ENCODE data around the gene TMEM88.

TMEM88 gene

GRCh38 chr17:7833011-7833794 is 21.7 kb upstream of the TMEM88 start:
- DNase-seq (ENCODE audit: low read depth): no peak

- DNase-seq (ENCODE audit: low read depth): peak; percentile 79
Measured at GRCh38 chr17:7833795-7834541, 20.9 kb upstream of the TMEM88 start, which contains the start of gene KDM6B. TSS of gene KDM6B (plus strand) at chr17:7834217. CDS start at chr17:7845555, 11,338 bp downstream.

GRCh38 chr17:7834542-7834956 is 20.3 kb upstream of the TMEM88 start:
- peak; percentile 67 for DNase-seq (ENCODE audit: low read depth)

- DNase-seq (ENCODE audit: low read depth): peak; percentile 96
Measured at GRCh38 chr17:7834957-7835813, 19.7 kb upstream of the TMEM88 start.

- DNase-seq (ENCODE audit: low read depth): peak; percentile 50
Measured at GRCh38 chr17:7835814-7836595, 18.9 kb upstream of the TMEM88 start.

GRCh38 chr17:7836596-7837407 is 18.1 kb upstream of the TMEM88 start:
- peak; percentile 70 for DNase-seq (ENCODE audit: low read depth)

GRCh38 chr17:7837408-7838088 is 17.3 kb upstream of the TMEM88 start:
- no peak for DNase-seq (ENCODE audit: low read depth)

GRCh38 chr17:7838090-7839075 is 16.5 kb upstream of the TMEM88 start:
- no peak for DNase-seq (ENCODE audit: low read depth)

GRCh38 chr17:7839190-7839875 is 15.5 kb upstream of the TMEM88 start:
- no peak for DNase-seq (ENCODE audit: low read depth)

- DNase-seq (ENCODE audit: low read depth): no peak
Measured at GRCh38 chr17:7839876-7840261, 15.0 kb upstream of the TMEM88 start.

GRCh38 chr17:7840441-7840840 is 14.4 kb upstream of the TMEM88 start:
- no peak for DNase-seq (ENCODE audit: low read depth)

GRCh38 chr17:7840875-7841274 is 14.0 kb upstream of the TMEM88 start:
- no peak for DNase-seq (ENCODE audit: low read depth)

- peak; percentile 97 for DNase-seq (ENCODE audit: low read depth)
Measured at GRCh38 chr17:7841396-7841914, 13.4 kb upstream of the TMEM88 start.

GRCh38 chr17:7841915-7842379 is 12.9 kb upstream of the TMEM88 start:
- DNase-seq (ENCODE audit: low read depth): peak; percentile 80

- peak; percentile 98 for DNase-seq (ENCODE audit: low read depth)
Measured at GRCh38 chr17:7842380-7843256, 12.2 kb upstream of the TMEM88 start.

GRCh38 chr17:7843257-7843535 is 11.7 kb upstream of the TMEM88 start:
- DNase-seq (ENCODE audit: low read depth): no peak
